Measurements from ENCODE around the gene DYNC1LI1.

DNA sequence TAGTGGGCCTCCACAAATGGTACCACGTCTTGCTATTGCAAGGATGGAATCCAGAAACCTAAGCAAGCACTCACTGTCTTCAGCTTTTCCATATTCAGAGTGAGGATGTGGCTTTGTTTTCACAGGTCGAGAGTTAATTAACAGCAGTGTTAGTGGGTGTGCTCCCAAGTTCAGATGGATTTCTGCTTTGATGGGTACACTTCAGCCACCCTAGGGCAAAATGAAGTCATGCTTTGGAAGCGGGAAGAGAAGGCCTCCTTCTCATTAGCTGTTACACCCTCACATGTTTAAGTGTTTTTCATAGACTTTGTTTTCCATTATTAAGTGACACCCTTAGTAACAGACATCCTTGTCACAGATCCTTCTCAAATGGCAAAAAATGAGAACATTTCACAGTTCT lies 36.3 kb upstream of the DYNC1LI1 start:
- TF ChIP-seq EZH2 (IDR thresholded peaks at IDR 0.05; ENCODE audit: low read depth, unreplicated experiment) (no peak), POLR2AphosphoS5 (IDR thresholded peaks at IDR 0.05; ENCODE audit: low read depth) (no peak), EZH2phosphoT487 (IDR thresholded peaks at IDR 0.05; ENCODE audit: unreplicated experiment) (no peak)
- TF ChIP-seq, protein P1, sequence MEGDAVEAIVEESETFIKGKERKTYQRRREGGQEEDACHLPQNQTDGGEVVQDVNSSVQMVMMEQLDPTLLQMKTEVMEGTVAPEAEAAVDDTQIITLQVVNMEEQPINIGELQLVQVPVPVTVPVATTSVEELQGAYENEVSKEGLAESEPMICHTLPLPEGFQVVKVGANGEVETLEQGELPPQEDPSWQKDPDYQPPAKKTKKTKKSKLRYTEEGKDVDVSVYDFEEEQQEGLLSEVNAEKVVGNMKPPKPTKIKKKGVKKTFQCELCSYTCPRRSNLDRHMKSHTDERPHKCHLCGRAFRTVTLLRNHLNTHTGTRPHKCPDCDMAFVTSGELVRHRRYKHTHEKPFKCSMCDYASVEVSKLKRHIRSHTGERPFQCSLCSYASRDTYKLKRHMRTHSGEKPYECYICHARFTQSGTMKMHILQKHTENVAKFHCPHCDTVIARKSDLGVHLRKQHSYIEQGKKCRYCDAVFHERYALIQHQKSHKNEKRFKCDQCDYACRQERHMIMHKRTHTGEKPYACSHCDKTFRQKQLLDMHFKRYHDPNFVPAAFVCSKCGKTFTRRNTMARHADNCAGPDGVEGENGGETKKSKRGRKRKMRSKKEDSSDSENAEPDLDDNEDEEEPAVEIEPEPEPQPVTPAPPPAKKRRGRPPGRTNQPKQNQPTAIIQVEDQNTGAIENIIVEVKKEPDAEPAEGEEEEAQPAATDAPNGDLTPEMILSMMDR (conservative IDR thresholded peaks at IDR 0.05; ENCODE audit: low read depth in 2 of 2): no peak
- TF ChIP-seq, protein P2, sequence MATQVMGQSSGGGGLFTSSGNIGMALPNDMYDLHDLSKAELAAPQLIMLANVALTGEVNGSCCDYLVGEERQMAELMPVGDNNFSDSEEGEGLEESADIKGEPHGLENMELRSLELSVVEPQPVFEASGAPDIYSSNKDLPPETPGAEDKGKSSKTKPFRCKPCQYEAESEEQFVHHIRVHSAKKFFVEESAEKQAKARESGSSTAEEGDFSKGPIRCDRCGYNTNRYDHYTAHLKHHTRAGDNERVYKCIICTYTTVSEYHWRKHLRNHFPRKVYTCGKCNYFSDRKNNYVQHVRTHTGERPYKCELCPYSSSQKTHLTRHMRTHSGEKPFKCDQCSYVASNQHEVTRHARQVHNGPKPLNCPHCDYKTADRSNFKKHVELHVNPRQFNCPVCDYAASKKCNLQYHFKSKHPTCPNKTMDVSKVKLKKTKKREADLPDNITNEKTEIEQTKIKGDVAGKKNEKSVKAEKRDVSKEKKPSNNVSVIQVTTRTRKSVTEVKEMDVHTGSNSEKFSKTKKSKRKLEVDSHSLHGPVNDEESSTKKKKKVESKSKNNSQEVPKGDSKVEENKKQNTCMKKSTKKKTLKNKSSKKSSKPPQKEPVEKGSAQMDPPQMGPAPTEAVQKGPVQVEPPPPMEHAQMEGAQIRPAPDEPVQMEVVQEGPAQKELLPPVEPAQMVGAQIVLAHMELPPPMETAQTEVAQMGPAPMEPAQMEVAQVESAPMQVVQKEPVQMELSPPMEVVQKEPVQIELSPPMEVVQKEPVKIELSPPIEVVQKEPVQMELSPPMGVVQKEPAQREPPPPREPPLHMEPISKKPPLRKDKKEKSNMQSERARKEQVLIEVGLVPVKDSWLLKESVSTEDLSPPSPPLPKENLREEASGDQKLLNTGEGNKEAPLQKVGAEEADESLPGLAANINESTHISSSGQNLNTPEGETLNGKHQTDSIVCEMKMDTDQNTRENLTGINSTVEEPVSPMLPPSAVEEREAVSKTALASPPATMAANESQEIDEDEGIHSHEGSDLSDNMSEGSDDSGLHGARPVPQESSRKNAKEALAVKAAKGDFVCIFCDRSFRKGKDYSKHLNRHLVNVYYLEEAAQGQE (IDR thresholded peaks at IDR 0.05; ENCODE audit: unreplicated experiment): no peak
- TF ChIP-seq, protein P3, sequence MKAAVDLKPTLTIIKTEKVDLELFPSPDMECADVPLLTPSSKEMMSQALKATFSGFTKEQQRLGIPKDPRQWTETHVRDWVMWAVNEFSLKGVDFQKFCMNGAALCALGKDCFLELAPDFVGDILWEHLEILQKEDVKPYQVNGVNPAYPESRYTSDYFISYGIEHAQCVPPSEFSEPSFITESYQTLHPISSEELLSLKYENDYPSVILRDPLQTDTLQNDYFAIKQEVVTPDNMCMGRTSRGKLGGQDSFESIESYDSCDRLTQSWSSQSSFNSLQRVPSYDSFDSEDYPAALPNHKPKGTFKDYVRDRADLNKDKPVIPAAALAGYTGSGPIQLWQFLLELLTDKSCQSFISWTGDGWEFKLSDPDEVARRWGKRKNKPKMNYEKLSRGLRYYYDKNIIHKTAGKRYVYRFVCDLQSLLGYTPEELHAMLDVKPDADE (IDR thresholded peaks at IDR 0.05): no peak

Data from GM23338 (cell line).